Measurements from ENCODE around the gene INF2. TPM values are rescaled to one million over a fixed set of nuclear protein-coding genes. Genes with fewer than 3 reads are reported as not detected.

INF2 gene
- total and polyA plus RNA-seq, 9 of the 15 experiments (the other 6 are each of a cell fraction or from before 2014, with no cell fraction given) = 0.56 to 31.3 (median 7.8) TPM

DNA sequence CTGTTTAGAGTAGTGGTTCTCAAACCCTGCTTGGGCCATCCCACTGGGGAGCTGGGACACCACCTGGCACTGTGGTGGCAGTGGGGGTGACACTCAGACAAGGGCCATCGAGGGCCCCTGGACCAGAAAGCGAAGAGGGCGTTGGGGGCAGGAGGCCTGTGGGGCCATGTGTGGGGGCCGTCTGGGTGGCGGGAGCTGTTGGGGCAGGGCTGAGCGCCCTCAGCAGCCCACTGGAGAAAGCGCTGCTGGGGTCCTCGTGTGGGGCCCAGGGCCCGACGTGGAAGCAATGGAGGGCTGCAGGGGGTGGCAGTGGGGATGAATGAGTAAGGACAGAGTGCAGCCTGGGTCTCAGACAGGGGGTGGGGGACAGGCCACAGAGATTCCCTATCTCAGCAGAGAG is 28.7 kb downstream of the INF2 start:
- in situ Hi-C loops (cut with MboI) = no loop called here
- POLR2A ChIA-PET = interaction anchor here (0.6 kb wide), 1 partner anchor 837 kb away, joined by 3 read pairs; no protein-coding TSS in a partner anchor
- no peak for ATAC-seq
- Histone ChIP-seq H4K20me1 (replicated peaks; ENCODE audit: control insufficient read depth, insufficient read depth, low read length) (peaks cover 3% of the 10 kb centered on the region; the same call in 1 of the 2 replicates), H3K9me3 (replicated peaks; ENCODE audit: control insufficient read depth, insufficient read depth, low read depth, low read length) (no peaks in the 10 kb centered on the region), H3K79me2 (ENCODE audit: control insufficient read depth, insufficient read depth, low read length) (no peaks in the 10 kb centered on the region), H3K27ac (ENCODE audit: extremely low read depth, low read depth, low read length) (no peak overlapping the region), H3K9ac (ENCODE audit: insufficient read depth in 1 of 2, low read depth in 2 of 2, low read length in 2 of 2) (peak overlapping the region in 1 of 2 experiments; percentile 17; a peak in 1 of 4 replicates), H2AFZ (ENCODE audit: low read depth, low read length) (no peak overlapping the region), H3K4me1 (replicated peaks in 1 of 2; ENCODE audit: control insufficient read depth in 2 of 2, insufficient read depth in 2 of 2, low read length in 2 of 2) (peaks cover 0 to 45% of the 10 kb centered on the region in 2 experiments; a peak in 3 of 5 replicates), H3K27me3 (ENCODE audit: control insufficient read depth in 2 of 2, insufficient read depth in 2 of 2, low read length in 2 of 2) (no peaks in the 10 kb centered on the region), H3K4me2 (ENCODE audit: insufficient read depth, low read length) (no peak overlapping the region), H3K36me3 (ENCODE audit: control insufficient read depth, insufficient read depth, low read length) (peaks cover 3% of the 10 kb centered on the region; the same call in 1 of the 3 replicates), H3K4me3 (no peak overlapping the region), H3K9me1 (ENCODE audit: control insufficient read depth, insufficient read depth, low read length) (no peaks in the 10 kb centered on the region)
- DNase-seq (ENCODE audit: extremely low read depth in 1 of 4, low spot score in 3 of 4) = no peak
- TF ChIP-seq BACH1 (tag; IDR thresholded peaks at IDR 0.05) (no peak), SMARCA5 (IDR thresholded peaks at IDR 0.05) (no peak), NR4A1 (CRISPR knock-in tag; IDR thresholded peaks at IDR 0.05) (no peak), NR4A1 (tag; IDR thresholded peaks at IDR 0.05) (no peak), CHD2 (IDR thresholded peaks at IDR 0.05; ENCODE audit: low read depth, low read length) (no peak), ZNF212 (CRISPR knock-in tag; IDR thresholded peaks at IDR 0.05) (no peak), HSF4 (CRISPR knock-in tag; IDR thresholded peaks at IDR 0.05; ENCODE audit: borderline replicate concordance) (no peak)
- TF ChIP-seq, protein P1, sequence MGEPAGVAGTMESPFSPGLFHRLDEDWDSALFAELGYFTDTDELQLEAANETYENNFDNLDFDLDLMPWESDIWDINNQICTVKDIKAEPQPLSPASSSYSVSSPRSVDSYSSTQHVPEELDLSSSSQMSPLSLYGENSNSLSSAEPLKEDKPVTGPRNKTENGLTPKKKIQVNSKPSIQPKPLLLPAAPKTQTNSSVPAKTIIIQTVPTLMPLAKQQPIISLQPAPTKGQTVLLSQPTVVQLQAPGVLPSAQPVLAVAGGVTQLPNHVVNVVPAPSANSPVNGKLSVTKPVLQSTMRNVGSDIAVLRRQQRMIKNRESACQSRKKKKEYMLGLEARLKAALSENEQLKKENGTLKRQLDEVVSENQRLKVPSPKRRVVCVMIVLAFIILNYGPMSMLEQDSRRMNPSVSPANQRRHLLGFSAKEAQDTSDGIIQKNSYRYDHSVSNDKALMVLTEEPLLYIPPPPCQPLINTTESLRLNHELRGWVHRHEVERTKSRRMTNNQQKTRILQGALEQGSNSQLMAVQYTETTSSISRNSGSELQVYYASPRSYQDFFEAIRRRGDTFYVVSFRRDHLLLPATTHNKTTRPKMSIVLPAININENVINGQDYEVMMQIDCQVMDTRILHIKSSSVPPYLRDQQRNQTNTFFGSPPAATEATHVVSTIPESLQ (CRISPR knock-in tag; IDR thresholded peaks at IDR 0.05) = no peak
- TF ChIP-seq, protein P2, sequence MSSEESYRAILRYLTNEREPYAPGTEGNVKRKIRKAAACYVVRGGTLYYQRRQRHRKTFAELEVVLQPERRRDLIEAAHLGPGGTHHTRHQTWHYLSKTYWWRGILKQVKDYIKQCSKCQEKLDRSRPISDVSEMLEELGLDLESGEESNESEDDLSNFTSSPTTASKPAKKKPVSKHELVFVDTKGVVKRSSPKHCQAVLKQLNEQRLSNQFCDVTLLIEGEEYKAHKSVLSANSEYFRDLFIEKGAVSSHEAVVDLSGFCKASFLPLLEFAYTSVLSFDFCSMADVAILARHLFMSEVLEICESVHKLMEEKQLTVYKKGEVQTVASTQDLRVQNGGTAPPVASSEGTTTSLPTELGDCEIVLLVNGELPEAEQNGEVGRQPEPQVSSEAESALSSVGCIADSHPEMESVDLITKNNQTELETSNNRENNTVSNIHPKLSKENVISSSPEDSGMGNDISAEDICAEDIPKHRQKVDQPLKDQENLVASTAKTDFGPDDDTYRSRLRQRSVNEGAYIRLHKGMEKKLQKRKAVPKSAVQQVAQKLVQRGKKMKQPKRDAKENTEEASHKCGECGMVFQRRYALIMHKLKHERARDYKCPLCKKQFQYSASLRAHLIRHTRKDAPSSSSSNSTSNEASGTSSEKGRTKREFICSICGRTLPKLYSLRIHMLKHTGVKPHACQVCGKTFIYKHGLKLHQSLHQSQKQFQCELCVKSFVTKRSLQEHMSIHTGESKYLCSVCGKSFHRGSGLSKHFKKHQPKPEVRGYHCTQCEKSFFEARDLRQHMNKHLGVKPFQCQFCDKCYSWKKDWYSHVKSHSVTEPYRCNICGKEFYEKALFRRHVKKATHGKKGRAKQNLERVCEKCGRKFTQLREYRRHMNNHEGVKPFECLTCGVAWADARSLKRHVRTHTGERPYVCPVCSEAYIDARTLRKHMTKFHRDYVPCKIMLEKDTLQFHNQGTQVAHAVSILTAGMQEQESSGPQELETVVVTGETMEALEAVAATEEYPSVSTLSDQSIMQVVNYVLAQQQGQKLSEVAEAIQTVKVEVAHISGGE (CRISPR knock-in tag; IDR thresholded peaks at IDR 0.05) = no peak
- TF ChIP-seq, protein P3, sequence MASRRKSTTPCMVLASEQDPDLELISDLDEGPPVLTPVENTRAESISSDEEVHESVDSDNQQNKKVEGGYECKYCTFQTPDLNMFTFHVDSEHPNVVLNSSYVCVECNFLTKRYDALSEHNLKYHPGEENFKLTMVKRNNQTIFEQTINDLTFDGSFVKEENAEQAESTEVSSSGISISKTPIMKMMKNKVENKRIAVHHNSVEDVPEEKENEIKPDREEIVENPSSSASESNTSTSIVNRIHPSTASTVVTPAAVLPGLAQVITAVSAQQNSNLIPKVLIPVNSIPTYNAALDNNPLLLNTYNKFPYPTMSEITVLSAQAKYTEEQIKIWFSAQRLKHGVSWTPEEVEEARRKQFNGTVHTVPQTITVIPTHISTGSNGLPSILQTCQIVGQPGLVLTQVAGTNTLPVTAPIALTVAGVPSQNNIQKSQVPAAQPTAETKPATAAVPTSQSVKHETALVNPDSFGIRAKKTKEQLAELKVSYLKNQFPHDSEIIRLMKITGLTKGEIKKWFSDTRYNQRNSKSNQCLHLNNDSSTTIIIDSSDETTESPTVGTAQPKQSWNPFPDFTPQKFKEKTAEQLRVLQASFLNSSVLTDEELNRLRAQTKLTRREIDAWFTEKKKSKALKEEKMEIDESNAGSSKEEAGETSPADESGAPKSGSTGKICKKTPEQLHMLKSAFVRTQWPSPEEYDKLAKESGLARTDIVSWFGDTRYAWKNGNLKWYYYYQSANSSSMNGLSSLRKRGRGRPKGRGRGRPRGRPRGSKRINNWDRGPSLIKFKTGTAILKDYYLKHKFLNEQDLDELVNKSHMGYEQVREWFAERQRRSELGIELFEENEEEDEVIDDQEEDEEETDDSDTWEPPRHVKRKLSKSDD (conservative IDR thresholded peaks at IDR 0.05; ENCODE audit: low read length) = no peak
- no peak for FAIRE-seq
- intact Hi-C loops (cut with micrococcal nuclease) = no loop called here
- CTCF ChIA-PET (ENCODE audit: low intra/inter-chr PET ratio) = no interaction called here
- WGBS (ENCODE audit: insufficient coverage, low coverage, missing lambda C conversion rate) = no CpG with 5 or more reads among the region's 10 CpGs
- no TSS peak for BruUV-seq (replicated peaks)

Data from K562 (cell line).